ENCODE results near the gene OLFML2A.

GRCh38 chr9:124840300-124840833 lies 63.4 kb downstream of the OLFML2A start:
- TF ChIP-seq EP300 (IDR thresholded peaks at IDR 0.05), result no peak
- peak in 2 of 5 experiments; percentile 13 to 28 for TF ChIP-seq CTCF (IDR thresholded peaks at IDR 0.05)
- TF ChIP-seq POLR2A (IDR thresholded peaks at IDR 0.05), result no peak
